Measurements from ENCODE around the gene WEE1.

The WEE1 gene

GRCh38 chr11:9568854-9569587, 4.4 kb upstream of the WEE1 start:
- peak; percentile 24 for DNase-seq (ENCODE audit: low read depth)
- H3K4me3 ChIP-seq (ENCODE audit: low read depth, low read length) = no peak overlapping the region
- TF ChIP-seq MAX (IDR thresholded peaks at IDR 0.05; ENCODE audit: low read depth, low read length) (no peak), POLR2A (IDR thresholded peaks at IDR 0.05; ENCODE audit: extremely low read depth, insufficient read length) (no peak), CTCF (IDR thresholded peaks at IDR 0.05; ENCODE audit: low read depth, low read length) (no peak), MYC (IDR thresholded peaks at IDR 0.05; ENCODE audit: low read depth, low read length) (no peak)

- DNase-seq (ENCODE audit: low read depth) = no peak
- no peak overlapping the region for H3K4me3 ChIP-seq (ENCODE audit: low read depth, low read length)
- TF ChIP-seq MAX (IDR thresholded peaks at IDR 0.05; ENCODE audit: low read depth, low read length) = no peak
- TF ChIP-seq CTCF (IDR thresholded peaks at IDR 0.05; ENCODE audit: low read depth, low read length) = no peak
- TF ChIP-seq POLR2A (IDR thresholded peaks at IDR 0.05; ENCODE audit: extremely low read depth, insufficient read length) = no peak
- no peak for TF ChIP-seq MYC (IDR thresholded peaks at IDR 0.05; ENCODE audit: low read depth, low read length)
Observed at GRCh38 chr11:9569588-9570164, 3.8 kb upstream of the WEE1 start.

- no peak overlapping the region for H3K4me3 ChIP-seq (ENCODE audit: low read depth, low read length)
- no peak for TF ChIP-seq CTCF (IDR thresholded peaks at IDR 0.05; ENCODE audit: low read depth, low read length)
- TF ChIP-seq MYC (IDR thresholded peaks at IDR 0.05; ENCODE audit: low read depth, low read length) = no peak
- TF ChIP-seq POLR2A (IDR thresholded peaks at IDR 0.05; ENCODE audit: extremely low read depth, insufficient read length) = no peak
- TF ChIP-seq MAX (IDR thresholded peaks at IDR 0.05; ENCODE audit: low read depth, low read length) = no peak
- no peak for DNase-seq (ENCODE audit: low read depth)
Observed at GRCh38 chr11:9570313-9571025, 3.0 kb upstream of the WEE1 start.

GRCh38 chr11:9571071-9571762, 2.3 kb upstream of the WEE1 start:
- DNase-seq (ENCODE audit: low read depth) = no peak
- H3K4me3 ChIP-seq (ENCODE audit: low read depth, low read length) = no peak overlapping the region
- TF ChIP-seq MAX (IDR thresholded peaks at IDR 0.05; ENCODE audit: low read depth, low read length) = no peak
- no peak for TF ChIP-seq POLR2A (IDR thresholded peaks at IDR 0.05; ENCODE audit: extremely low read depth, insufficient read length)

GRCh38 chr11:9571763-9572115, 1.7 kb upstream of the WEE1 start:
- H3K4me3 ChIP-seq (ENCODE audit: low read depth, low read length) = no peak overlapping the region
- no peak for TF ChIP-seq CTCF (IDR thresholded peaks at IDR 0.05; ENCODE audit: low read depth, low read length)
- TF ChIP-seq POLR2A (IDR thresholded peaks at IDR 0.05; ENCODE audit: extremely low read depth, insufficient read length) = no peak
- TF ChIP-seq MYC (IDR thresholded peaks at IDR 0.05; ENCODE audit: low read depth, low read length) = no peak
- no peak for TF ChIP-seq MAX (IDR thresholded peaks at IDR 0.05; ENCODE audit: low read depth, low read length)
- DNase-seq (ENCODE audit: low read depth) = no peak
